ENCODE measurements around the gene GABBR1.

GRCh38 chr6:29665942-29666825, 33.2 kb upstream of the GABBR1 start:
- TF ChIP-seq POLR2AphosphoS5 (IDR thresholded peaks at IDR 0.05; ENCODE audit: borderline replicate concordance, low read depth, low read length) (no peak), EZH2 (IDR thresholded peaks at IDR 0.05) (no peak), FOXP2 (optimal IDR thresholded peaks at IDR 0.05; ENCODE audit: control extremely low read depth, extremely low read length, insufficient read depth) (no peak)

All from SK-N-MC (cell line).